ENCODE data around the gene DCBLD2.

DNA sequence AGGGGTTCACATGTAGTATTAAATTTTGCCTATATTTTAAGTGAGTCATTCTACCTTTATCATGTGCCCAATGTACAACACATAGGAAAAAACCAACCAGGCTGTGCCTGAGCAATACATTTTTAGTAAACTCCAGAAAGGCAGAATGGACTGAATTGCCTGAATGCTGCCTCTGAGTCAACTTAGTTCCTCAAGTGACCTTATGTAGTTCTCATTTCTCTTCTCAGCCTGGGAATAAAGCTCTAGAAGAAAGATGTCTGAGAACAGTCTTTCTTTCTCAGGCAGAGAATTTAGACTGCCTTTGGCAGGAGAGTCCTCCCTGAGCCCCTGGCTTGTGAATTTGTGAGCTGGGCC is 125.4 kb downstream of the DCBLD2 start:
- TF ChIP-seq POLR2AphosphoS5 (IDR thresholded peaks at IDR 0.05), result no peak
- TF ChIP-seq, protein P1, sequence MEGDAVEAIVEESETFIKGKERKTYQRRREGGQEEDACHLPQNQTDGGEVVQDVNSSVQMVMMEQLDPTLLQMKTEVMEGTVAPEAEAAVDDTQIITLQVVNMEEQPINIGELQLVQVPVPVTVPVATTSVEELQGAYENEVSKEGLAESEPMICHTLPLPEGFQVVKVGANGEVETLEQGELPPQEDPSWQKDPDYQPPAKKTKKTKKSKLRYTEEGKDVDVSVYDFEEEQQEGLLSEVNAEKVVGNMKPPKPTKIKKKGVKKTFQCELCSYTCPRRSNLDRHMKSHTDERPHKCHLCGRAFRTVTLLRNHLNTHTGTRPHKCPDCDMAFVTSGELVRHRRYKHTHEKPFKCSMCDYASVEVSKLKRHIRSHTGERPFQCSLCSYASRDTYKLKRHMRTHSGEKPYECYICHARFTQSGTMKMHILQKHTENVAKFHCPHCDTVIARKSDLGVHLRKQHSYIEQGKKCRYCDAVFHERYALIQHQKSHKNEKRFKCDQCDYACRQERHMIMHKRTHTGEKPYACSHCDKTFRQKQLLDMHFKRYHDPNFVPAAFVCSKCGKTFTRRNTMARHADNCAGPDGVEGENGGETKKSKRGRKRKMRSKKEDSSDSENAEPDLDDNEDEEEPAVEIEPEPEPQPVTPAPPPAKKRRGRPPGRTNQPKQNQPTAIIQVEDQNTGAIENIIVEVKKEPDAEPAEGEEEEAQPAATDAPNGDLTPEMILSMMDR (IDR thresholded peaks at IDR 0.05), result no peak

Measured in prostate gland (tissue), 2 donors.